ENCODE results near the gene PLAAT5. TPM values are rescaled to one million over a fixed set of nuclear protein-coding genes. Genes with fewer than 3 reads are reported as not detected.

Gene PLAAT5
- total and polyA plus RNA-seq, 2 donors (not counting 1 experiment from before 2014, with no cell fraction given) = 0.07 to 0.50 TPM

DNA sequence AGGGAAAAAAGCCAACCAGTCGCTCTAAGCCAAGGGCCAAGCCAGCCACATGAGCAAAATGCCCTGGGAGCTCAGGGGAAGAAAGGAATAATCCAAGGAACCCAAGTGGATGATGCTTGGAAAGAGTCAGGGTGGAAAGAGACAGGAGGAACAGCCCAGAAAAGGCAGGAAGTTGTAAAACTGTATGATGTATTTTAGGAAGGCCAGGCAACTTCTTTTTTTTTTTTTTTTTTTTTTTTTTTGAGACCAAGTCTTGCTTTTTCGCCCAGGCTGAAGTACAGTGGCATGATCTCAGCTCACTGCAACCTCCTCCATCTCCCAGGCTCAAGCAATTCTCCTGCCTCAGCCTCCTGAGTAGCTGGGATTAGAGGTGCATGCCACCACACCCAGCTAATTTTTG lies 16.5 kb upstream of the PLAAT5 start:
- Histone ChIP-seq H3K27me3 (ENCODE audit: control insufficient read depth, insufficient read depth, low read length) (no peaks in the 10 kb centered on the region), H3K9me3 (ENCODE audit: control insufficient read depth, insufficient read depth, low read depth, low read length) (no peaks in the 10 kb centered on the region), H3K4me3 (replicated peaks in 1 of 4; ENCODE audit: control extremely low read depth in 1 of 4, insufficient read depth in 1 of 4, low read depth in 3 of 4, low read length in 4 of 4) (no peak overlapping the region), H3K79me2 (ENCODE audit: control insufficient read depth, insufficient read depth, low read length) (no peaks in the 10 kb centered on the region), H3K4me1 (ENCODE audit: control insufficient read depth, extremely low read depth, insufficient read depth, low read length) (no peaks in the 10 kb centered on the region), H2AFZ (ENCODE audit: low read length) (no peak overlapping the region), H3K36me3 (ENCODE audit: control insufficient read depth, insufficient read depth, low read length) (no peaks in the 10 kb centered on the region), H3K4me2 (ENCODE audit: extremely low read depth, insufficient read depth, low read length) (no peak overlapping the region), H3K9ac (ENCODE audit: insufficient read depth, low read length) (no peak overlapping the region), H3K27ac (ENCODE audit: insufficient read depth, low read length) (no peak overlapping the region), H4K20me1 (ENCODE audit: control insufficient read depth, extremely low read depth, insufficient read depth, low read length) (no peaks in the 10 kb centered on the region)
- no peak for DNase-seq (ENCODE audit: low read depth in 2 of 2)
- TF ChIP-seq EZH2 (IDR thresholded peaks at IDR 0.05; ENCODE audit: low read length, missing control alignments) = no peak
- TF ChIP-seq, protein P1, sequence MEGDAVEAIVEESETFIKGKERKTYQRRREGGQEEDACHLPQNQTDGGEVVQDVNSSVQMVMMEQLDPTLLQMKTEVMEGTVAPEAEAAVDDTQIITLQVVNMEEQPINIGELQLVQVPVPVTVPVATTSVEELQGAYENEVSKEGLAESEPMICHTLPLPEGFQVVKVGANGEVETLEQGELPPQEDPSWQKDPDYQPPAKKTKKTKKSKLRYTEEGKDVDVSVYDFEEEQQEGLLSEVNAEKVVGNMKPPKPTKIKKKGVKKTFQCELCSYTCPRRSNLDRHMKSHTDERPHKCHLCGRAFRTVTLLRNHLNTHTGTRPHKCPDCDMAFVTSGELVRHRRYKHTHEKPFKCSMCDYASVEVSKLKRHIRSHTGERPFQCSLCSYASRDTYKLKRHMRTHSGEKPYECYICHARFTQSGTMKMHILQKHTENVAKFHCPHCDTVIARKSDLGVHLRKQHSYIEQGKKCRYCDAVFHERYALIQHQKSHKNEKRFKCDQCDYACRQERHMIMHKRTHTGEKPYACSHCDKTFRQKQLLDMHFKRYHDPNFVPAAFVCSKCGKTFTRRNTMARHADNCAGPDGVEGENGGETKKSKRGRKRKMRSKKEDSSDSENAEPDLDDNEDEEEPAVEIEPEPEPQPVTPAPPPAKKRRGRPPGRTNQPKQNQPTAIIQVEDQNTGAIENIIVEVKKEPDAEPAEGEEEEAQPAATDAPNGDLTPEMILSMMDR (conservative IDR thresholded peaks at IDR 0.05 in 1 of 2, IDR thresholded peaks at IDR 0.05 in 1 of 2; ENCODE audit: low read depth in 1 of 2, low read length in 2 of 2) = no peak

DNA sequence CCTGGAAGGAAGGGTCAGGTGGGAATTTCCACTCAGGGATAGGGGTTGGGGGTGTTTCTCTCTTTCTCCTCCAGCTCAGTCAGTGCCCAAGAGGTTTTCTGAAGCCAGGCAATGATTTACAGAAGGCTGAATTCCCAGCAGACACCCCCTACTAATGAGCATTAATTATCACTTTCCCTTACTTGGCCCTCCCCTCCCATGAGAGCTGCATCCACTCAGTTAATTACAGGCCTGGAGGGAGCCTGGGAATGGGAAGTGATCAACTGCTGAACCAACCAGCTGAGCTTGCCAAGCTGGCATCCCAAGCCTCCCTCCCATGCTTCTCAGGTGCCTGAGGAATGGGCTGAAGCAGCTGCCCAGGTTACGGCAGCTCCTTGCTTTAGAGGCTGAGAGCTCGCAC lies 15.9 kb upstream of the PLAAT5 start:
- Histone ChIP-seq H4K20me1 (ENCODE audit: control insufficient read depth, extremely low read depth, insufficient read depth, low read length) (no peaks in the 10 kb centered on the region), H3K79me2 (ENCODE audit: control insufficient read depth, insufficient read depth, low read length) (no peaks in the 10 kb centered on the region), H3K9ac (ENCODE audit: insufficient read depth, low read length) (no peak overlapping the region), H3K4me1 (ENCODE audit: control insufficient read depth, extremely low read depth, insufficient read depth, low read length) (no peaks in the 10 kb centered on the region), H3K9me3 (ENCODE audit: control insufficient read depth, insufficient read depth, low read depth, low read length) (no peaks in the 10 kb centered on the region), H3K4me3 (replicated peaks in 1 of 4; ENCODE audit: control extremely low read depth in 1 of 4, insufficient read depth in 1 of 4, low read depth in 3 of 4, low read length in 4 of 4) (no peak overlapping the region), H2AFZ (ENCODE audit: low read length) (no peak overlapping the region), H3K36me3 (ENCODE audit: control insufficient read depth, insufficient read depth, low read length) (no peaks in the 10 kb centered on the region), H3K27ac (ENCODE audit: insufficient read depth, low read length) (no peak overlapping the region), H3K27me3 (ENCODE audit: control insufficient read depth, insufficient read depth, low read length) (no peaks in the 10 kb centered on the region), H3K4me2 (ENCODE audit: extremely low read depth, insufficient read depth, low read length) (no peak overlapping the region)
- DNase-seq (ENCODE audit: low read depth in 2 of 2) = no peak
- TF ChIP-seq, protein P1 (conservative IDR thresholded peaks at IDR 0.05 in 1 of 2, IDR thresholded peaks at IDR 0.05 in 1 of 2; ENCODE audit: low read depth in 1 of 2, low read length in 2 of 2) = no peak
- TF ChIP-seq EZH2 (IDR thresholded peaks at IDR 0.05; ENCODE audit: low read length, missing control alignments) = no peak

DNA sequence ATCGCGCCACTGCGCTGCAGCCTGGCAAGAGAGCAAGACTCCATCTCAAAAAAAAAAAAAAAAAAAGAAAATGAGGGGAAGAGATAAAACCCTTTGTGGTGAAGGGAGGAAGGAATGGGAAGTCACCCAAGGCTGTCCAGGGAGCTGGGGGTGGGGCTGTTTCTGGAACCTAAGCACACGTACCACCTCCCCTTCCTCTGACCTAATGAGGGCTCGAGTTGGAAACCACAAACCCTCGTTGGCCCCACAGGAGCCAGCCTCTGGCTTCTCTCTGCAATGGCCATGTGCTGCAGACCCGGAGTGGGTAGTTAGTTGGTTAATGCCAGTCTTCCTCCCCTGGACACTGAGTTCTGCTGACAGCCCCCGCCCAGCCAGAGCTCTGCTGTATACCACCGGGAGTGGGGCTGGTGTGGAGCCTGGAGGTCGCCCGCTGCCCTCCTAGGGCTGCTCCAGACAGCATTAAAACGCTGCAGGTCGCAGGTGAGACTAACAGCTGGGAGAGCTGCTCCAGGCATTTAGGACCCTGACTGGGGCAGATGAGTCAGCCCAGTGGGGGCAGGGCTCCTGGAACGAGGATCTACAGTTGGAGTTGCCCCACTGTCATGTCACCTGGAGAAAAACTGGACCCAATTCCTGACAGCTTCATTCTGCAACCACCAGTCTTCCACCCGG lies 15.0 kb upstream of the PLAAT5 start, which contains the start of gene LGALS12:
Gene LGALS12, plus strand, starts transcription at position 228 of the 672 bp plus-strand sequence. Its CDS starts 375 bp downstream, at position 603.
- Histone ChIP-seq H3K36me3 (ENCODE audit: control insufficient read depth, insufficient read depth, low read length) (no peaks in the 10 kb centered on the region), H3K27ac (ENCODE audit: insufficient read depth, low read length) (no peak within 1 kb of the TSS), H3K9me3 (ENCODE audit: control insufficient read depth, insufficient read depth, low read depth, low read length) (no peaks in the 10 kb centered on the region), H3K4me1 (ENCODE audit: control insufficient read depth, extremely low read depth, insufficient read depth, low read length) (no peaks in the 10 kb centered on the region), H2AFZ (ENCODE audit: low read length) (no peak within 1 kb of the TSS), H4K20me1 (ENCODE audit: control insufficient read depth, extremely low read depth, insufficient read depth, low read length) (no peaks in the 10 kb centered on the region), H3K4me3 (replicated peaks in 1 of 4; ENCODE audit: control extremely low read depth in 1 of 4, insufficient read depth in 1 of 4, low read depth in 3 of 4, low read length in 4 of 4) (no peak within 1 kb of the TSS), H3K27me3 (ENCODE audit: control insufficient read depth, insufficient read depth, low read length) (no peaks in the 10 kb centered on the region), H3K79me2 (ENCODE audit: control insufficient read depth, insufficient read depth, low read length) (no peaks in the 10 kb centered on the region), H3K4me2 (ENCODE audit: extremely low read depth, insufficient read depth, low read length) (no peak within 1 kb of the TSS), H3K9ac (ENCODE audit: insufficient read depth, low read length) (no peak within 1 kb of the TSS)
- no peak for TF ChIP-seq EZH2 (IDR thresholded peaks at IDR 0.05; ENCODE audit: low read length, missing control alignments)
- TF ChIP-seq, protein P1 (conservative IDR thresholded peaks at IDR 0.05 in 1 of 2, IDR thresholded peaks at IDR 0.05 in 1 of 2; ENCODE audit: low read depth in 1 of 2, low read length in 2 of 2) = no peak
- DNase-seq (ENCODE audit: low read depth in 2 of 2) = peak; percentile 32 to 48
